Stimulated activated naive B cell treated with anti-CD40 and anti-IgM and Interleukin-4, amounts not matched to agents 10 μg/mL and 1 μg/mL and 100 μg/mL, for 72 hours (primary cell): Measurements from ENCODE around the gene CKAP4.
"Not testable (repeated sequence)": the region's sequence is repeated elsewhere in the genome, so short reads cannot be mapped to it uniquely, and the experiment has no call there.

Experiments used
- ATAC-seq, 2 donors: fragments of 150-1000 bp; cut with Tn5 transposase; replicated peaks; 2 replicates each; pipeline ENCODE4 v1.10.0; 2021; ENCODE audit warnings: moderate library complexity in 1 of 2
- DNase-seq: peaks from one replicate; pipeline ENCODE4 v3.0.0; 2021
- H3K27ac Mint-ChIP-seq: one replicate; pipeline ENCODE4 v1.8.0; 2022; ENCODE audit warnings: mild to moderate bottlenecking, mixed read lengths
- H3K27me3 Mint-ChIP-seq, 2 donors: one replicate each; pipeline ENCODE4 v1.8.0; 2022; ENCODE audit warnings: mixed read lengths in 2 of 2
- H3K36me3 Mint-ChIP-seq, 2 donors: one replicate each; pipeline ENCODE4 v1.8.0; 2022; ENCODE audit warnings: mixed read lengths in 2 of 2, mild to moderate bottlenecking in 1 of 2
- H3K4me1 Mint-ChIP-seq, 2 donors: one replicate each; pipeline ENCODE4 v1.8.0; 2022; ENCODE audit warnings: mixed read lengths in 2 of 2, mild to moderate bottlenecking in 1 of 2
- H3K4me3 Mint-ChIP-seq, 2 donors: one replicate each; pipeline ENCODE4 v1.8.0; 2022; ENCODE audit warnings: mild to moderate bottlenecking in 2 of 2, mixed read lengths in 2 of 2, moderate library complexity in 1 of 2
- H3K9me3 Mint-ChIP-seq, 2 donors: one replicate each; pipeline ENCODE4 v1.8.0; 2022; ENCODE audit warnings: mixed read lengths in 2 of 2, mild to moderate bottlenecking in 1 of 2

CKAP4 gene

DNA sequence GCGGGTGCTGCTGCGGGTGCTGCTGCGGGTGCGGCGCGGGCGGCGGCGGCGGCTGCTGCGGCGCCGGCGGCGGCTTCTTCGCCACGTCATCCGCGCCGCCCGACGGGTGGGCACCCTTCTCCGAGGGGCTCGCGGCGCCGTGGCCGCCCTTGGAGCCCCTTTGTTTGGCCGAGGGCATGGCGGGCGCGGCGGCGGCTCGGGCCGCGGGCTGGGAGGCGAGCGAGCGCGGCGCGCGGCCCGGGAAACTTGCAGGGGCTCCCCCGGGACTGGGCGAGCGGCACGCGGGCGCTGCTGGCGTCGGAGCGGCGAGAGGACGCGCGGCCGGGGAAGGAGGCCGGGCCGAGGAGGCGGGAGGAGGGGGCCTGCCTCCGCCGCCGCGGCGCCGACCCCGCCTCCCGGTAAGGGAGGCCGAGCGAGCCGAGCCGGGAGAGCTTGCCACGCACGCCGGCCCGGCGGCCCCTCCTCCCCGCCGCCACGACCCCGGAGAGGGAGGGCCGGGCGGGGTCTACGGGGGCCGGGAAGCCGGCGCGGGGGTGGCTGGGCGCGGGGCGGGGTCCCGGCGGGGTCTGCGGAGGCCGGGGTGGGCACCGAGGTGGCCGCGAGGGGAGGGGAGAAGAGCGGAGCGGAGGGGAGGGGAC lies at the start of gene CKAP4:
CKAP4 (minus strand) TSS at position 347 of the 638 bp plus-strand sequence; CDS start at position 178, 169 bp downstream.
- peak; percentile 58 for DNase-seq
- peak within 1 kb of the TSS; percentile 83 for H3K27ac Mint-ChIP-seq
- H3K36me3 Mint-ChIP-seq: no peaks in the 10 kb centered on the region

GRCh38 chr12:106297075-106297474 lies 49.3 kb upstream of the CKAP4 start:
- Mint-ChIP-seq H3K27ac (no peak overlapping the region), H3K4me1 (peaks cover 14 to 25% of the 10 kb centered on the region in 2 donors), H3K27me3 (no peaks in the 10 kb centered on the region), H3K4me3 (no peak overlapping the region), H3K9me3 (no peaks in the 10 kb centered on the region), H3K36me3 (no peaks in the 10 kb centered on the region)
- ATAC-seq (no peak), DNase-seq (no peak)

More for the DNA sequence above, at the start of gene CKAP4:
- Mint-ChIP-seq H3K4me3 (peak within 1 kb of the TSS; percentile 83 to 88), H3K4me1 (peaks cover 16 to 21% of the 10 kb centered on the region in 2 donors), H3K27me3 (peaks cover 10 to 22% of the 10 kb centered on the region in 2 donors), H3K9me3 (no peaks in the 10 kb centered on the region)
- ATAC-seq: peak; percentile 74

- Mint-ChIP-seq H3K4me3 (no peak overlapping the region), H3K4me1 (peaks cover 9 to 22% of the 10 kb centered on the region in 2 donors), H3K27ac (no peak overlapping the region), H3K9me3 (no peaks in the 10 kb centered on the region), H3K27me3 (no peaks in the 10 kb centered on the region), H3K36me3 (no peaks in the 10 kb centered on the region)
- DNase-seq (no peak), ATAC-seq (no peak)
Observed at GRCh38 chr12:106296179-106296877, 48.5 kb upstream of the CKAP4 start.

- ATAC-seq (peak; percentile 25 to 52), DNase-seq (no peak)
- H3K27me3 Mint-ChIP-seq: no peaks in the 10 kb centered on the region
- no peaks in the 10 kb centered on the region for H3K9me3 Mint-ChIP-seq
- no peak overlapping the region for H3K27ac Mint-ChIP-seq
- peaks cover 1 to 7% of the 10 kb centered on the region in 2 donors for H3K4me1 Mint-ChIP-seq
- H3K4me3 Mint-ChIP-seq: no peak overlapping the region
- H3K36me3 Mint-ChIP-seq: no peaks in the 10 kb centered on the region
Observed at GRCh38 chr12:106292339-106292738, 44.5 kb upstream of the CKAP4 start.

GRCh38 chr12:106291342-106291741 lies 43.5 kb upstream of the CKAP4 start:
- no peak for DNase-seq
- Mint-ChIP-seq H3K9me3 (no peaks in the 10 kb centered on the region), H3K27ac (no peak overlapping the region), H3K27me3 (no peaks in the 10 kb centered on the region), H3K4me3 (no peak overlapping the region), H3K4me1 (peaks cover under 1 to 7% of the 10 kb centered on the region in 2 donors), H3K36me3 (no peaks in the 10 kb centered on the region)
- no peak for ATAC-seq

DNA sequence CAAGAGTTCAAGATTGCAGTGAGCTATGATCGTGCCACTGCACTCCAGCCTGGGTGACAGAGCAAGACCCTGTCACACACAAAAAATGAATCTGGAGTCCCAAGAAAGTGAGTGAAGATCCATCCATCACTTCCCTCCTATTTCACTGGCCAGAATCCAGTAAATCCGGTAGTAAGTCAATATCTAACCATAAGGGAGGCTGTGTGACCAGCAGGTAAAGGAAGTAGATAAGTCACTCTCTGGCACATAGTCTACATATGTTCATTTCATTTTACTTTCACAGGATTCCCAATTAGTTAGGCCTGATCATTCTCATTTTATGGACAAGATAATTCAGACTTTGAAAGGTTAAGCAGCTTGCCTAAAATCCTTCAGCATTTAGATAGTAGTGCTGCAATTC lies 42.8 kb upstream of the CKAP4 start:
- Mint-ChIP-seq H3K27me3 (no peaks in the 10 kb centered on the region), H3K4me1 (peaks cover 7 to 14% of the 10 kb centered on the region in 2 donors), H3K36me3 (no peaks in the 10 kb centered on the region), H3K9me3 (no peaks in the 10 kb centered on the region), H3K27ac (peak overlapping the region; percentile 4), H3K4me3 (no peak overlapping the region)
- ATAC-seq: no peak
- DNase-seq: no peak

DNA sequence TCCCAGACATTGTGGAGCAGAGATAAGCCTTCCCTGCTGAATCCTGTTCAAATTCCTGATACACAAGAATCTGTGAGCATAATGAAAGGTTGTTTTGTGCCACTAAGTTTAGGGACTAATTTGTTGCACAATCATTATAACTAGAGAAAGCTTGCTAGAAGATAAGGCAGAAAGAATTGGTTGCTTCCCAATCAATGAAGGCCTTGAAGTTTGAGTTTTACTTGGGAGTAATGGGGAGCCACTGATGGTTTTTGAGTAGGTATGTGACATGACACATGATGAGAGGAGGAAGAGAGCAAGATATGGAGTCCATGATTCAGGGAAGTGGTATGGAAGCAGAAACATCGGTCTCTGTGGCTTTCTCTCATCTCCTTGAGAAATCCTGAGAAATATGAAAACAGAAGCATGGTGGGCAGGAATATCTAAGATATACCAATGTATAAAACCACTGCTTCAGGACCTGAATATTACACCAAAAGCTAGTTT lies 41.4 kb upstream of the CKAP4 start:
- no peak for DNase-seq
- Mint-ChIP-seq H3K27me3 (peaks cover 11 to 13% of the 10 kb centered on the region in 2 donors), H3K27ac (no peak overlapping the region), H3K4me1 (peaks cover 8 to 14% of the 10 kb centered on the region in 2 donors), H3K36me3 (no peaks in the 10 kb centered on the region), H3K4me3 (no peak overlapping the region), H3K9me3 (no peaks in the 10 kb centered on the region)
- no peak for ATAC-seq

DNA sequence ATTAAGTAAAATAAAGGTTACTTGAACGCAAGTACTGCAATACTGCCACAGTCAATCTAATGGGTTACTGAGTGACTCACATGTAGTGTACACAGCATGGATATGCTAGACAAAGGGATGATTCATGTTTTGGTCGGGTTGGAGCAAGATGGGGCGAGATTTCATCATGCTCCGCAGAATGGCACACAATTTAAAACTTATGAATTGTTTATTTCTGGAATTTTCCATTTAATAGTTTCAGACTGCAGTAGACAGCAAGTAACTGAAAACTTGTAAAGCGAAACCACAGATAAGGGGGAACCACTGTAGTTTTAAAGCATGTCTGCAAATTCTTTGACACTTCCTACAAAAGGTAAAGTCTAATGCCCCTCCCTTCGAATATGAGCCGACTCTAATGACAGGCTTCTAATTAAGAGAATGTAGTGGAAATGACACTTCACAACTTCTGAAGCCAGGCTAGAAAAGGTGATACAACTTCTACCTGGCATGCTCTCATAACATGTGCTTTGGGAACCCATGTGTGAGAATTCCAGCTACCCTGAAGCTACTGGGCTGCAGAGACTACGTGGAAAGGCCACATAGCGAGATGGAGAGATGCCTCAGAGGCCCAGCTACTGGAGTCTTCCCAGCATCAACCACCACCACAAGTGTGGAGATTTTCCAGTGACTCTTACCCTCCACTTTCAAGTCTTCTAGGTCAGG lies 40.8 kb upstream of the CKAP4 start:
- ATAC-seq (peak in 1 of 2 donors; percentile 52), DNase-seq (no peak)
- no peak overlapping the region for H3K27ac Mint-ChIP-seq
- no peaks in the 10 kb centered on the region for H3K9me3 Mint-ChIP-seq
- peaks cover 17% of the 10 kb centered on the region in 2 donors for H3K27me3 Mint-ChIP-seq
- no peak overlapping the region for H3K4me3 Mint-ChIP-seq
- peaks cover 8 to 14% of the 10 kb centered on the region in 2 donors for H3K4me1 Mint-ChIP-seq
- H3K36me3 Mint-ChIP-seq: no peaks in the 10 kb centered on the region

DNA sequence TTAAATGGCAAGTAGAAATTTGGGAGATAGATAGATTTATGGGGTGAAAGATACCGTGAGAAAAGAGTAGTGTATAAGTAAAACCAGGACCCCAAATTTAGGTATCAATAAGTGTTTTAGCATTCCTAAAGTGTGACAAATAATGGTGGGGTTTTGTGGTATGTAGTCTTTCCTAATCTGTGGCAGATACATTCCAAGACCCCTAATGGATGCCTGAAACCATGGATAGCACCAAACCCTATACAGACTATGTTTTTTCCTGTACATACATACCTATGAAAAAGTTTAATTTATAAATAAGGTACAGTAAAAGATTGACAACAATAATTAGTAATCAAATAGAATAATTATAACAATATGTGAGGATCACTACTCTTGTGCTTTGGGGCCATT lies 40.3 kb upstream of the CKAP4 start:
- Mint-ChIP-seq H3K4me3 (no peak overlapping the region), H3K27me3 (peaks cover 19 to 23% of the 10 kb centered on the region in 2 donors), H3K36me3 (no peaks in the 10 kb centered on the region), H3K9me3 (no peaks in the 10 kb centered on the region), H3K4me1 (peaks cover 8 to 14% of the 10 kb centered on the region in 2 donors), H3K27ac (no peak overlapping the region)
- DNase-seq (no peak), ATAC-seq (no peak)

GRCh38 chr12:106287364-106287763 lies 39.5 kb upstream of the CKAP4 start:
- H3K4me1 Mint-ChIP-seq: peaks cover 11 to 14% of the 10 kb centered on the region in 2 donors
- H3K27ac Mint-ChIP-seq: no peak overlapping the region
- peaks cover under 1 to 2% of the 10 kb centered on the region in 2 donors for H3K36me3 Mint-ChIP-seq
- H3K4me3 Mint-ChIP-seq: no peak overlapping the region
- peaks cover 2% of the 10 kb centered on the region in 2 donors for H3K9me3 Mint-ChIP-seq
- ATAC-seq (no peak), DNase-seq (no peak)
- peaks cover 27 to 30% of the 10 kb centered on the region in 2 donors for H3K27me3 Mint-ChIP-seq

DNA sequence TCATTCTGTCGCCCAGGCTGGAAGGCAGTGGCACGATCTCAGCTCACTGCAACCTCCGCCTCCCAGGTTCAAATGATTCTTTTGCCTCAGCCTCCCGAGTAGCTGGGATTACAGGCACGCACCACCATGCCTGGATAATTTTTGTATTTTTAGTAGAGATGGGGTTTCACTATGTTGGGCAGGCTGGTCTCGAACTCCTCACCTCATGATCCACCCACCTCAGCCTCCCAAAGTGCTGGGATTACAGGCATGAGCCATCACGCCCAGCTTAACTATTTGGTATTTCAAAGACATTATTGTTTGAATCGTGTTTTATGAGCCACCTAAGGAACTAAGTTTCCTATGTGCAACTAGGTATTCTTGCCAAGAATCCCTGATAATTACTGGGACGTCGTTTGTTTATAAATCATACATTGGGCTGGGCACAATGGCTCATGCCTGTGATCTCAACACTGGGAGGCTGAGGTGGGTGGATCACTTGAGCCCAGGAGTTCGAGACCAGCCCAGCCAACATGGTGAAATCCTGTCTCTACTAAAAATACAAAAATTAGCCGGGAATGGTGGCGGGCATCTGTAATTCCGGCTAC lies 38.8 kb upstream of the CKAP4 start:
- H3K27me3 Mint-ChIP-seq: peaks cover 29 to 33% of the 10 kb centered on the region in 2 donors
- not testable (repeated sequence) for H3K9me3 Mint-ChIP-seq, DNase-seq, H3K4me3 Mint-ChIP-seq, H3K36me3 Mint-ChIP-seq, H3K27ac Mint-ChIP-seq, ATAC-seq
- peaks cover 13 to 14% of the 10 kb centered on the region in 2 donors for H3K4me1 Mint-ChIP-seq

DNA sequence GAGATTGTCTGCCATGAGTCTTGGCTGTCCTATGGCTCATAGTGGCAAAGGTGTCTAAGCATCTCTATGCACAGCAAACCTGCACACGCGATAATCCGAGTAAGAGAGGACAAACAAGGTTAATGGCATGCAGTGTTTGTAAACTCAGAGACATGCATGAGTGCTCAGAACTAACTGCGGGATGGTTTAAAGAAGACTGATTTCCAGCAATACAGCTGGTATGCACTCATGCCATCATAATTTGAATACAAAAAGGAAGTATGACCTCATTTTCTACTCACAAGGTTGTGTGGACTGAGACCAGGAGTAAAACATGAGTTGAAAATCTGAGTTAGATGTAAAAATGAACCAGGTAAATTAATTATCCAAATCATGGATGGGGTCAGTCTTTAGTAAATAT lies 38.2 kb upstream of the CKAP4 start:
- H3K27me3 Mint-ChIP-seq: peaks cover 29 to 33% of the 10 kb centered on the region in 2 donors
- H3K27ac Mint-ChIP-seq: no peak overlapping the region
- peaks cover 2 to 4% of the 10 kb centered on the region in 2 donors for H3K36me3 Mint-ChIP-seq
- peaks cover 13 to 14% of the 10 kb centered on the region in 2 donors for H3K4me1 Mint-ChIP-seq
- DNase-seq (no peak), ATAC-seq (peak; percentile 34 to 56)
- no peak overlapping the region for H3K4me3 Mint-ChIP-seq
- peaks cover 6 to 7% of the 10 kb centered on the region in 2 donors for H3K9me3 Mint-ChIP-seq

DNA sequence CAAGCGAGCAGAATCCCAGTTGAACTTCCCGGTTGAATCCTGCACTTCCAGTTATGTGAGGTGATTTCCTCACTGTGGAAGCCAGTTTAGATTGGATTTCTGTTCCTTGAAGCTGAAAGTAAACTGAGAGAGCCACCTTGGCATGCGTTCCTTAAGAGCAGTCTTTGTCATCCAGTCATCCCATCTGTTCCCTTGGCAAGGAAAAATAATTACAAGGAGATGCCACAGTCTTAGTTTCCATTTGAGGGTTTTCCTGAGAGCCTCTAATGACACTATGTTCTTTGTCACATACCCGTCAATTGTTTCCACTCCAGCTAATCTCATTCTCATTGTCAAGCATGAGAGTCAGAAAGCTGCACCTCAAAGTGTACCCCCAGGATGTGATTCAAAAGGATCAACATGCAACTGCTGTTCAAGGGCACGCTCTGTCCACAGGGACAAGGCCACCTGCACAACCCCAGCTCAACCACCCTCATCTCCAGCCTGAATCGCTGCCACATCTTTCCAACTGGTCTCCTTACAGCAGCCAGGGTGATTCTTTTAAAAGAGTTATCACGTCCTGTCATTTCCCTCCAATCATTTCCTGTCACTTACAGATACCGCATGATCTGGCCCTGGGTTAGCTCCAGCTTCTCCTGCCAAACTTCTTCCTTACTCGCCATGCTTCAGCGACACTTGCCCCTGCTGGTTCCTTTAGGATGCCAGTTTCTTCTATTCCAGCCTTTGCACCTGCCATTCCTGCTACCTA lies 36.7 kb upstream of the CKAP4 start:
- ATAC-seq (peak in 1 of 2 donors; percentile 33), DNase-seq (no peak)
- H3K27ac Mint-ChIP-seq: no peak overlapping the region
- H3K4me1 Mint-ChIP-seq: peaks cover 13 to 14% of the 10 kb centered on the region in 2 donors
- peaks cover 6 to 7% of the 10 kb centered on the region in 2 donors for H3K9me3 Mint-ChIP-seq
- H3K4me3 Mint-ChIP-seq: no peak overlapping the region
- H3K27me3 Mint-ChIP-seq: peaks cover 34 to 38% of the 10 kb centered on the region in 2 donors
- peaks cover 2 to 4% of the 10 kb centered on the region in 2 donors for H3K36me3 Mint-ChIP-seq
